ENCODE data around the gene SIX5.

DNA sequence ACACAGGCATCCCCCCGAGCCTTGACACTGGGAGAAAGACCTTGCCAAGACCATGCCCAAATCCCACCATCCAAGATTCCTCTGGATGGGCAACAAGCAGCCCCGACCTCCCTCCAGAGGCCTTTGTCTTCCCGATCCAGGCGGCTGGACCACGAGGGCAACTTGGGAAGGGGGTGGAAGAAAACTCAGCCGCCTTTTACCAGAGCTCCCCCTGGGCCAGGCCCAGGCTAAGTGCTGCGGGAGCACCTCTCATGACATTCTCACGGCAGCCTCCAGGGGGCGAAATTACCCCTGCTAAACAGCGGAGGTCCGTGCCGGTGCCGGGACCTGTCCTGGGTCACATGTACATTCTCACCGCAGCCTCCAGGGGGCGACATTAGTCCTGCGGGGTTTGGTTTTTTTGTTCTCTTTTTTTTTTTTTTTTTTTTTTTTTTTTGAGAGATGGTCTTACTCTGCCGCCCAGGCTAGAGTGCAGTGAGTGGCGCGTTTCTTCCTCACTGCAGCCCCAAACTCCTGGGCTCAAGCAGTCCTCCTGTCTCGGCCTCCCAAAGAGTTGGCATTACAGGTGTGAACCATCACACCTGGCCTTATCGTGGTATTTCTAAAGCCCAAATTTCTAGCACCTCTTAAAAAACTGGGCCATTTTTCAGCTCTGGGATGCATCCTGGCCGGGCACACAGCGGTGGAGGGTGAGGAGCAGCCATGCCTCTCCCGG lies 48.1 kb upstream of the SIX5 start:
- TF ChIP-seq, protein P1, sequence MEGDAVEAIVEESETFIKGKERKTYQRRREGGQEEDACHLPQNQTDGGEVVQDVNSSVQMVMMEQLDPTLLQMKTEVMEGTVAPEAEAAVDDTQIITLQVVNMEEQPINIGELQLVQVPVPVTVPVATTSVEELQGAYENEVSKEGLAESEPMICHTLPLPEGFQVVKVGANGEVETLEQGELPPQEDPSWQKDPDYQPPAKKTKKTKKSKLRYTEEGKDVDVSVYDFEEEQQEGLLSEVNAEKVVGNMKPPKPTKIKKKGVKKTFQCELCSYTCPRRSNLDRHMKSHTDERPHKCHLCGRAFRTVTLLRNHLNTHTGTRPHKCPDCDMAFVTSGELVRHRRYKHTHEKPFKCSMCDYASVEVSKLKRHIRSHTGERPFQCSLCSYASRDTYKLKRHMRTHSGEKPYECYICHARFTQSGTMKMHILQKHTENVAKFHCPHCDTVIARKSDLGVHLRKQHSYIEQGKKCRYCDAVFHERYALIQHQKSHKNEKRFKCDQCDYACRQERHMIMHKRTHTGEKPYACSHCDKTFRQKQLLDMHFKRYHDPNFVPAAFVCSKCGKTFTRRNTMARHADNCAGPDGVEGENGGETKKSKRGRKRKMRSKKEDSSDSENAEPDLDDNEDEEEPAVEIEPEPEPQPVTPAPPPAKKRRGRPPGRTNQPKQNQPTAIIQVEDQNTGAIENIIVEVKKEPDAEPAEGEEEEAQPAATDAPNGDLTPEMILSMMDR (IDR thresholded peaks at IDR 0.05; ENCODE audit: low read depth, low read length, poor library complexity, severe bottlenecking): peak; percentile 99
- TF ChIP-seq EZH2phosphoT487 (IDR thresholded peaks at IDR 0.05; ENCODE audit: borderline replicate concordance, low read length): no peak
